Naive B cell (primary cell): ENCODE measurements around the gene PSMD2. TPM values are rescaled to one million over a fixed set of nuclear protein-coding genes. Genes with fewer than 3 reads are reported as not detected.

Source experiments
- ATAC-seq, 2 donors: fragments of 150-1000 bp; cut with Tn5 transposase; 2 replicates each; pipeline ENCODE4 v1.10.0; 2021; ENCODE audit warnings: low read depth in 2 of 2, mild to moderate bottlenecking in 2 of 2, moderate library complexity in 2 of 2
- DNase-seq: peaks from one replicate; pipeline ENCODE4 v3.0.0; 2022
- H3K27ac Mint-ChIP-seq, 6 donors: one replicate each; pipeline ENCODE4 v1.8.0; 2020 to 2022; ENCODE audit warnings: mild to moderate bottlenecking in 6 of 6, mixed read lengths in 6 of 6, moderate library complexity in 5 of 6, inconsistent platforms in 2 of 6
- H3K27me3 Mint-ChIP-seq, 3 donors: one replicate each; pipeline ENCODE4 v1.8.0; 2021 to 2022; ENCODE audit warnings: mixed read lengths in 3 of 3, mild to moderate bottlenecking in 1 of 3
- H3K36me3 Mint-ChIP-seq, 2 donors: one replicate each; pipeline ENCODE4 v1.8.0; 2020 to 2022; ENCODE audit warnings: mixed read lengths in 2 of 2, inconsistent platforms in 1 of 2, mild to moderate bottlenecking in 1 of 2
- H3K4me1 Mint-ChIP-seq, 3 donors: one replicate each; pipeline ENCODE4 v1.8.0; 2020 to 2022; ENCODE audit warnings: mixed read lengths in 3 of 3, inconsistent platforms in 1 of 3, mild to moderate bottlenecking in 1 of 3, moderate library complexity in 1 of 3
- H3K4me3 Mint-ChIP-seq, 8 donors: one replicate each; pipeline ENCODE4 v1.8.0; 2020 to 2022; ENCODE audit warnings: mild to moderate bottlenecking in 8 of 8, mixed read lengths in 8 of 8, moderate library complexity in 8 of 8, inconsistent platforms in 2 of 8
- H3K9me3 Mint-ChIP-seq, 7 donors: one replicate each; pipeline ENCODE4 v1.8.0; 2020 to 2022; ENCODE audit warnings: mixed read lengths in 7 of 7, mild to moderate bottlenecking in 5 of 7, inconsistent platforms in 2 of 7, moderate library complexity in 1 of 7
- polyA plus RNA-seq, 6 donors: library from polyadenylated mRNA; unstranded; fragments of 300-500 nt; fragmentation: Illumina TruSeq; gene quantifications; one replicate each; pipeline ENCODE4 v1.2.3, GENCODE V29; 2021; ENCODE audit warnings: low read depth in 6 of 6

Gene PSMD2
- polyA plus RNA-seq: 100 to 1,000 TPM; 144 to 190 (median 160) TPM

DNA sequence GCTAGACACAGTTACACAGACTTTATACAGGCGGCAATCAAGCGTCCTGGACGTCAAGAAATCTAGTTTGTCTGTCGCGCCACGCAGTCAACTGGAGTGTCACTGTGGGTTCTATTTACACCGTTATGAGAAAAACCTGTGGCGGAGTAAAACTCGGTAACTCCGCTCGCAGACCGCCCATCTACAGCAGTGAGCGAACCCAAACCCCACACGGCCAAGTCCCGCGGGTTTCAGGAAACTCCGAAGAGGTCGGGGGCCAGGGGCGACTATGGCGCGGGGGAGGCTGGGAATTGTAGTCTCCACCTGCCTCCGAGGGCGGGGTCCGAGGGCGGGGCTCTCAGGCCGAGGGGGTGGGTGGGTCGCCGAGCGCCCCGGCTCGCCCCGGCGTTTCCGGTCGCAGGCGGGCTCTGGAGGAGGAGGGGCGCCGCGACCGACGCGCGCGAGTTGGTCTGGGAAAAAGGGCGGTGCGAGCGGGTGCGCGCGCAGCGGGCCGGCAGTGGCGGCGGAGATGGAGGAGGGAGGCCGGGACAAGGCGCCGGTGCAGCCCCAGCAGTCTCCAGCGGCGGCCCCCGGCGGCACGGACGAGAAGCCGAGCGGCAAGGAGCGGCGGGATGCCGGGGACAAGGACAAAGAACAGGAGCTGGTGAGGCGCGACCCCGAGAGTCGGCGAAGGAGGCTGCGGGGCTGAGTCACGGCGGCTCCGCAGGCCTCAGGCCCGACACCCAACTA lies at the start of gene PSMD2:
Gene PSMD2, plus strand, starts transcription at position 483 of the 729 bp plus-strand sequence. Its CDS starts 26 bp downstream, at position 509.
- Mint-ChIP-seq H3K9me3 (no peaks in the 10 kb centered on the region), H3K4me1 (peaks cover 14 to 32% (median 15%) of the 10 kb centered on the region in 3 donors), H3K36me3 (peaks cover 0 to 9% of the 10 kb centered on the region in 2 donors), H3K27ac (peak within 1 kb of the TSS; percentile 33 to 95 (median 87)), H3K27me3 (no peaks in the 10 kb centered on the region), H3K4me3 (peak within 1 kb of the TSS; percentile 89 to 97 (median 92))
- DNase-seq (peak; percentile 96), ATAC-seq (peak; percentile 90 to 92)

DNA sequence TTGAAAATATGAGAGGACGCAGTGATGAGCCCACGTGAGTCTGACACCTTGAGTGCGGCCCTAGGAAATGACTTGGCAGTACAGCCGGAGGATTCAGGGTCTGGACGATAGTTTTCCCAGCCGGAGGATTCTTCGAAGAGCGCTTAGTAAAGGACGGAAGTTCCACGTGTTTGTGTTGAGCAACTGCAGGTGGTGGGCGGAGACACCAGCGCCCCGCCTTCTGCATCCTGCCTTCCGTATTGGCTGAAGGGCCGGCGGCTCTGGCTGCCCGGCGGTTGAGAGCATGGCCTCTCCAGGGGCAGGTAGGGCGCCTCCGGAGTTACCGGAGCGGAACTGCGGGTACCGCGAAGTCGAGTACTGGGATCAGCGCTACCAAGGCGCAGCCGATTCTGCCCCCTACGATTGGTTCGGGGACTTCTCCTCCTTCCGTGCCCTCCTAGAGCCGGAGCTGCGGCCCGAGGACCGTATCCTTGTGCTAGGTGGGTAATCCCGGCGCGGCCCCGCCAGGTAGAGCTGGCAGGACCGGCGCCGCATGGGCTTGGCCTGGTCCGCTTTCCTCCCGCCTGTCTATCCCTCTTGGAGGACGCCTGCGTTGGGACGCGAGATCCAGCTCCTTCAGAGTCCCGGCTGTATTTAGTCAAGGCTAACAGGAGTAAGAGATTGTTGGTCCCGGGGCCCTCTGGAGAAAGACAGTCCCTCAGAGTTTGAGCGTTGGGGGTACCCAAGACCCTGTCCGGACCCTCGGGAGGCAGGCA lies 49.5 kb upstream of the PSMD2 start, which contains the start of gene EEF1AKMT4:
Gene EEF1AKMT4, plus strand, starts transcription at position 261 of the 755 bp plus-strand sequence. Its CDS starts 23 bp downstream, at position 284.
- H3K4me1 Mint-ChIP-seq: peaks cover 18 to 29% (median 24%) of the 10 kb centered on the region in 3 donors
- no peaks in the 10 kb centered on the region for H3K27me3 Mint-ChIP-seq
- peak; percentile 83 to 86 for ATAC-seq
- H3K4me3 Mint-ChIP-seq: peak within 1 kb of the TSS; percentile 96 to 100 (median 98)
- H3K9me3 Mint-ChIP-seq: no peaks in the 10 kb centered on the region
- peak; percentile 91 for DNase-seq
- peaks cover 5 to 16% of the 10 kb centered on the region in 2 donors for H3K36me3 Mint-ChIP-seq
- H3K27ac Mint-ChIP-seq: peak within 1 kb of the TSS; percentile 93 to 99 (median 98)

DNA sequence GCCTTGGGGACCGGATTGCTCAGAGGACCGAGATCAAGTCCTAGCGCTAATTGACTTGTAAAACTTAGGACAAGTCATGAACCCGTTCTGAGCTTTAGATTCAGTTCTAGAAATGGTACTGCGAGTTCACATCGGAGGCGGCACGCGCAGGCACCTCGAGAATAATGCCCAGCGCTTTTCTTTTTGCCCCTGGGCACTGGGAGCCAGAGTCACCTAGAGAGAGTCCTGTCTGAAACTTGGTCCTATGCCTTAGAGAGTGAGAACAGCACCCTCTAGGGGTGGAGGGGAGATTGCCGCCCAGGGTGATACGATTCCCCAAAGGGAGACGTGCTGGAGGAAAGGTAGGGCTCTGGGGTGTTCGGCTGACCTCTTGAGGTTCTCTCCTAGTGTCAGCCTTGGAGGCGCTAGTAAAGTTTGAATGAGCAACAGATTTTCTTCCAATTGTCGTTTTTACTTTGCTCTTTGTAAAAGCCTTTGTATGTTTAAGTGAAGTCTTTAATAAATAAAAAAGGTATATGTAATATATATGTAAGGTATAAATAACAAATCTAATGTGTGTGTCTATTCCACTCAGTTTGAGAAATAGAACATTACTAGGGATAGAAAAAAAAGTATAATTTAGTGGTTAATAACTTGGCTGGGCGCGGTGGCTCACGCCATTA lies 48.7 kb upstream of the PSMD2 start:
- Mint-ChIP-seq H3K27ac (peak overlapping the region in 5 of 6 donors; percentile 21 to 99 (median 76)), H3K4me1 (peaks cover 13 to 23% (median 20%) of the 10 kb centered on the region in 3 donors), H3K4me3 (peak overlapping the region; percentile 96 to 100 (median 98)), H3K9me3 (no peaks in the 10 kb centered on the region), H3K36me3 (peaks cover 5 to 9% of the 10 kb centered on the region in 2 donors), H3K27me3 (no peaks in the 10 kb centered on the region)
- peak; percentile 89 for DNase-seq
- ATAC-seq: peak; percentile 70 to 72

DNA sequence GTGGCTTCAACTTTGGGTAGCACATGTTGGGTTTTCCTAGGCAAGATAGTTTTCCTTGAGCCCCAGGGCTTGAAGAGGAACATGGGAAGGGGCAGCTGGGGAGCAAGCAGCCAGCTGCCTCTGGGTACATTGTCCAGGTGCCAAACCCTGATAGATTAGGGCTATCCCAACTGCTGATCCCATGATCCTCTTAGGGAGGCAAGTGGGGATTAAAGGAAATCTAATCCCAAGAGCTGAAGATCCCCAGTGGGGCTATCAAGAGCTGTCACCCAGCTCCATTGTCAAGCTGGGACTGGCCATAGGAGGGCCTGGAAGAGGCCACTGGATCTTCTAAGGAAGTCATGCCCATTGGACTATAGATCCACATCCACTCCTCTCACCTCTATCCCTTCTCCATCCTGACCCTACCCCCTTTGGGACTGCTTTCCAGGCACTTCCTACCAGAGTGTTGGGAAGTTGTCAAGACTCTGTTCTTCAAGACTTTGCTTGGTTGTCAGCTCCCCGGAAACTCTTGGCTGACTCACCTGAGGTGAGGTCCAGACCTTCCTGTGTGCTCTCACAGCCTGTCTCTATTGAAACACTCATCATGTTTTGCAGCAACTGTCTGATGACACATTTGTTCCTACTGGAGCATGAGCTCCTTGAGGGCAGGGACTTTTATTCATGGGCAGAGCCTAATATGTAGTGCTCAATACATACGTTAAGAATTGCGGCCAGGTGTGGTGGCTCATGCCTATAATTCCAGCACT lies 43.6 kb upstream of the PSMD2 start:
- Mint-ChIP-seq H3K4me1 (peaks cover 9 to 11% (median 9%) of the 10 kb centered on the region in 3 donors), H3K27ac (no peak overlapping the region), H3K36me3 (peaks cover 0 to 11% of the 10 kb centered on the region in 2 donors), H3K27me3 (peaks cover 15 to 19% (median 16%) of the 10 kb centered on the region in 3 donors), H3K9me3 (no peaks in the 10 kb centered on the region), H3K4me3 (peak overlapping the region in 1 of 8 donors; percentile 36)
- ATAC-seq: no peak
- no peak for DNase-seq

DNA sequence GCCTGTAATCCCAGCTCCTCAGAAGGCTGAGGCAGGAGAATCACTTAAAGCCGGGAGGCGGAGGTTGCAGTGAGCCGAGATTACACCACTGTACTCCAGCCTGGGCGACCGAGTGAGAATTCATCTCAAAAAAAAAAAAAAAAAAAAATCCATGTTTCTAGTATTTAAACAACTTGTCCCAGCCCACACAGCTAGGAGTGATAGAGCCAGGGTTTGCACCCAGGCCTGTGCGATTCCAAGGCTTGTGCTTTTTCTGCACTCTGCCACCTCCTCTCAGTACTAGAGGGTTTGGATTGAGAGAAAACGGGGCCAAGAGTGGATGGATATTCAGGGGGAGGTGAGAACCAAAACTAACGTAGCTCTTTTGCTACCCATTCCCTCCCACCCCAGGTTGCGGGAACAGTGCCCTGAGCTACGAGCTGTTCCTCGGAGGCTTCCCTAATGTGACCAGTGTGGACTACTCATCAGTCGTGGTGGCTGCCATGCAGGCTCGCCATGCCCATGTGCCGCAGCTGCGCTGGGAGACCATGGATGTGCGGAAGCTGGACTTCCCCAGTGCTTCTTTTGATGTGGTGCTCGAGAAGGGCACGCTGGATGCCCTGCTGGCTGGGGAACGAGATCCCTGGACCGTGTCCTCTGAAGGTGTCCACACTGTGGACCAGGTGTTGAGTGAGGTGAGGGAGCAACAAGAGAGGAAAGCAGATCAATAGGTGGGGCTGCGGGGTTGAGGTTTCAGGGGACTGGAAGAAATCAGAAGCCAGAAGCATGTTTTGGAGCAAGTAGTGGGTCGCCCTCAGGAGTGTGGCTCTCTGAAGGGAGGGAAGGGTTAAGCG lies 41.7 kb upstream of the PSMD2 start:
- Mint-ChIP-seq H3K36me3 (peaks cover 0 to 13% of the 10 kb centered on the region in 2 donors), H3K27ac (no peak overlapping the region), H3K4me3 (no peak overlapping the region), H3K27me3 (peaks cover 23 to 32% (median 28%) of the 10 kb centered on the region in 3 donors), H3K9me3 (no peaks in the 10 kb centered on the region), H3K4me1 (peaks cover 18 to 20% (median 19%) of the 10 kb centered on the region in 3 donors)
- DNase-seq (no peak), ATAC-seq (no peak)

DNA sequence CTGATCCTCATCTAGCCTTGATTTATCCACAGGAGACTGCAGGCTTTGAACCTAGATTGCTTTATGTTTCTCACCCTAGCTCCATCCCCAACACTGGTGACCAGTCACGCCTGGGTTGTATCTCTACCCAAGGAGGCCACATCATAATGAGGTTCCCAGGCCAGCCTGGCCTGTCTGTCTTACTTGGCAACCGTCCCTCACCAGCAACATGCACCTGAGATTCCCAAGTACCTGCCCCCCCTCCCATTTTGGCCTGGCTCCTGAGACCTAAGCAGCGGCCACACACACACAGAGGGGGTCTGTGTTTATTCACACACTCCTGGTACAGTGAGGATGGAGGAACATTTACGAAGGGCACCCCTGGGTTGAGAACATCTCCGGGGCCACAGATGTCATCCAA lies 40.1 kb upstream of the PSMD2 start:
- Mint-ChIP-seq H3K4me3 (peak overlapping the region in 7 of 8 donors; percentile 7 to 77 (median 67)), H3K27ac (peak overlapping the region in 1 of 6 donors; percentile 37), H3K27me3 (peaks cover 27 to 46% (median 43%) of the 10 kb centered on the region in 3 donors), H3K9me3 (peaks cover 0 to 3% (median 0%) of the 10 kb centered on the region in 7 donors), H3K36me3 (peaks cover 0 to 13% of the 10 kb centered on the region in 2 donors), H3K4me1 (peaks cover 22 to 28% (median 24%) of the 10 kb centered on the region in 3 donors)
- DNase-seq (no peak), ATAC-seq (no peak)

DNA sequence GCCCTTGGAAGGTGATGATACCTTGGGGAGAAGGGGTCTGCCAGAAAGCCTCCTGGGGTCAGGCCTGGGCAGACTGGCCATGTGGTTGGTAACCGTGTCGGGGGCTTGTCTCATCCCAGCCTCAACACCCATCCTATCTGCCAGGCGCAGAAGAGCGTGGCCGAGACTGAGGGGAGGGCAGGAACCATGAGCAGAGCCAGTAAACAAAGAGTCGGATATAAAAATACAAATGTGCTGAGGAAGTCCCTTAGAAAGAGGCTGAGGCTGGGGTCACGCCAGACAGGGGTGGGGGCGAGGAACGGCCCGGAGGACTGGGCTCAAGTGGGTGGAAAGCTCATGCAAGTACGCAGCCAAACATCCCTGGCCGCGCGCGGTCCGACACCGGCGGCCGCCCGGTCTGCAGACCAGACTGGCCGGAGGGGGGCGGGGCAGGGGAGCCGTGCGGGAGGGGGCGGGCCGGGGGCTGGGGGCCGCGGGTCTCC lies 39.6 kb upstream of the PSMD2 start:
- H3K27ac Mint-ChIP-seq: no peak overlapping the region
- peak overlapping the region in 6 of 8 donors; percentile 53 to 77 (median 69) for H3K4me3 Mint-ChIP-seq
- peaks cover 22 to 28% (median 24%) of the 10 kb centered on the region in 3 donors for H3K4me1 Mint-ChIP-seq
- peaks cover 31 to 48% (median 43%) of the 10 kb centered on the region in 3 donors for H3K27me3 Mint-ChIP-seq
- no peak for DNase-seq
- peaks cover 0 to 13% of the 10 kb centered on the region in 2 donors for H3K36me3 Mint-ChIP-seq
- ATAC-seq: no peak
- peaks cover 0 to 3% (median 0%) of the 10 kb centered on the region in 7 donors for H3K9me3 Mint-ChIP-seq

DNA sequence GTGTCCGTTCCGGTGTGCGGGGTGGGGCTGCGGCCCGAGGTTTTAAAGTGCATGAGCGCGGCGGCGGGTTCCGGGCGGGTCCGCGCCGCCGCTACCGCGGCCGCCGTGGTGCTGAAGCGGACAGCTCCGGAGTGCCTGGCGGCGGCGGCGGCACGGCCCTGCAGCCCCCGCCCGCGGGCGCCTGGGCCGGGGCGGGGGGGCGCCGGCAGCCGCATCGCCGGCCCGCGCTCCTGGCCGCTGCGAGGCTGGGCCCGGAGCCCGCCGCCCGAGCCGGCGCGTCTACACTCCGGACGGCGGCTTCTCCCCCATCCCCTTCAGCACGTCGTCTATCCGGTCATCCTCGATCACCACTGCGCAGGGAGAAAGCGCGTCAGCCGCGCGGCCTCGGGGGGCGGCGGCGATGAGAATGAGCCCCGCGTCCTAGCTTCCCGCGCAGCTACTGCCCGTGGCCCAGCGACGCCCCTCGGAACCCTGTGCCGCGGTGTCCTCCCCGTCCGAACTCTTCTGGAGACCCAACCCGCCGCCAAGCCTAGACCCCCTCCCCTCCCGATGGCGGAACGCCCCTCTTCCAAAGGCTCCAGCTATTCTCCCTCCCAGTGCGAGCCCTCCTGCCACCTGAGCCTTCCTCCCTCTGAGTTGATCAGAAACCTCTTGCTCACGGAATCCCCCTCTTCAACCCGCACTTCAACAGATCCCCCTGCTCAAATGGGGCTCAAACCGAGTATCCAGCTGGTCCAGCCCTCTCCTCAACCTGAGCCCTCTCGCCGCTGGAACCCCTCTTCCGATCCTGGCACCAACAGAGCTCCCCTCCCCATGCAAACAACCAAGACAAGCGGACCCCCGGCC lies 38.9 kb upstream of the PSMD2 start:
- Mint-ChIP-seq H3K27ac (no peak overlapping the region), H3K9me3 (peaks cover 0 to 3% (median 0%) of the 10 kb centered on the region in 7 donors), H3K4me1 (peaks cover 22 to 28% (median 24%) of the 10 kb centered on the region in 3 donors), H3K4me3 (peak overlapping the region; percentile 69 to 90 (median 82)), H3K36me3 (peaks cover 0 to 13% of the 10 kb centered on the region in 2 donors), H3K27me3 (peaks cover 37 to 52% (median 43%) of the 10 kb centered on the region in 3 donors)
- ATAC-seq: peak; percentile 62 to 65
- peak; percentile 35 for DNase-seq

DNA sequence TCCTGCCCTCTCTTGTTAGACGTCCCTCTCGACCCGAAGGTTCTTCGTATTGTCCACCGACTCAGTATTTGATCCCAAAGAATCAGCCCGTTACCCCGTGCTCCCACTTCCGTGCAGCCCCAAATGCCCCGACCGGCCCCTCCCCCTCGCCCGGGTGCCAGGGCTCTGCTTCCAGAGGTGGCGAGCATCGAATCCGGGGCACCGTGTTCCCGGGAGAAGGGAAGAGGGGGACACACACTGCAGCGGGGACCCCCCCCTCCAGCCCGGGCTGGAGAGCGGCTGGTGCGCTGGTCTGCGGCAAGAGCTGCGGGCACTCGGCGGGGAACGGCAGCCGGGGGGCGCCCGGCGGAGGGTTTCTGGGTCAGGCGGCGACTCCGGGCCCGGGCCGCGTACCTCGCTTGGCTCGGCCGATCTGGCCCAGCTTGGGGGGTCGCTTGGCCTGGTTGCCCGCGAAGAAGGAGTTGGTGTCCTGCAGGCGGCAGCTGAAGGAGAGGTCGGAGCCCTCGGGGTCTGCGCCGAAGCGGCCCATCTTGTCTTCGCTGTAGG lies 38.2 kb upstream of the PSMD2 start:
- Mint-ChIP-seq H3K36me3 (peaks cover 0 to 13% of the 10 kb centered on the region in 2 donors), H3K27me3 (peaks cover 39 to 52% (median 45%) of the 10 kb centered on the region in 3 donors), H3K4me3 (peak overlapping the region; percentile 69 to 90 (median 82)), H3K9me3 (peaks cover 0 to 3% (median 0%) of the 10 kb centered on the region in 7 donors), H3K4me1 (peaks cover 22 to 28% (median 24%) of the 10 kb centered on the region in 3 donors), H3K27ac (no peak overlapping the region)
- ATAC-seq (no peak), DNase-seq (no peak)

DNA sequence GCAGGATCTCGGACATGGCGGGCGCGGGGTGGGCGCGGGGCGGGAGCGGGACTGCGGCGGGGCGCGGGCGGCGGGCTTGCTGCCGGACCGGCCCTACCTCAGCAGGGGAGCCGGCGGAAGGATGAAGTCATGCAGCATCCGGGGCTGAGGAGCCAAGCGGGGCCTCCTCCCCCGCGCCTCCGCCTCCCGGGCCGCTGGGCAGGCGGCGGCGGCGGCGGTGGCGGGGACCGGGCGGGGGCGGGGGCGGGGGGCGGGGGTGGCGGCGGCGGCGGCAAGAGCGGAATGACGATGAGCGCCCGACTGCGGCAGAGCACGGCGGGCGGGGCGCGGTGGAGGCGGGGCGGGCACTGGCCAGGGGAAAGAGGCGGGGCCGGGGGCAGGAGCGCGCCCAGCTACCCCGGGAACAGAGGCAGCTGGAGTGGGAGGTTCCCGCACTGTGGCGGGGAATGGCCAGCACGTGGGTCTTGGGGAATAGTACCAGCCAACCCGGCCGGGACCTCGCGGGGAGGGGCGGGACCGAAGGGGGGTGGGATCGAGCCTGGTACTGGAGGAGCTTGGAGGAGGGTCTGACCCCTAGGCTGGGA lies 37.7 kb upstream of the PSMD2 start, which contains the start of gene CAMK2N2:
Gene CAMK2N2, minus strand, starts transcription at position 284 of the 584 bp plus-strand sequence. Its CDS starts 268 bp downstream, at position 16.
- Mint-ChIP-seq H3K27me3 (peaks cover 43 to 57% (median 50%) of the 10 kb centered on the region in 3 donors), H3K9me3 (peaks cover 0 to 3% (median 0%) of the 10 kb centered on the region in 7 donors), H3K36me3 (peaks cover 0 to 13% of the 10 kb centered on the region in 2 donors), H3K27ac (peak within 1 kb of the TSS in 3 of 6 donors; percentile 22 to 96 (median 84)), H3K4me1 (peaks cover 22 to 28% (median 24%) of the 10 kb centered on the region in 3 donors), H3K4me3 (peak within 1 kb of the TSS; percentile 69 to 96 (median 88))
- ATAC-seq (peak; percentile 54 to 56), DNase-seq (peak; percentile 36)
